Activated CD4-positive, alpha-beta T cell treated with anti-CD3 and anti-CD28 coated beads, Interleukin-2, amount 10 ng/mL, durations not matched to agents 24 days and 14 days (primary cell): Measurements from ENCODE around the gene ADAMTS6. TPM values are rescaled to one million over a fixed set of nuclear protein-coding genes. Genes with fewer than 3 reads are reported as not detected.

ENCODE experiments used
- DNase-seq: peaks from one replicate; pipeline ENCODE4 v3.0.0; 2022
- H3K27ac Mint-ChIP-seq: one replicate; pipeline ENCODE4 v1.8.0; 2022; ENCODE audit warnings: mild to moderate bottlenecking, mixed read lengths
- H3K27me3 Mint-ChIP-seq: one replicate; pipeline ENCODE4 v1.8.0; 2022; ENCODE audit warnings: mixed read lengths
- H3K36me3 Mint-ChIP-seq: one replicate; pipeline ENCODE4 v1.8.0; 2022; ENCODE audit warnings: low read depth, mild to moderate bottlenecking, mixed read lengths
- H3K4me1 Mint-ChIP-seq: one replicate; pipeline ENCODE4 v1.8.0; 2021; ENCODE audit warnings: mixed read lengths
- H3K4me3 Mint-ChIP-seq: one replicate; pipeline ENCODE4 v1.8.0; 2022; ENCODE audit warnings: mild to moderate bottlenecking, moderate library complexity, mixed read lengths
- H3K9me3 Mint-ChIP-seq: one replicate; pipeline ENCODE4 v1.8.0; 2021; ENCODE audit warnings: mixed read lengths
- intact Hi-C: fragments of 100-400 bp; cut with micrococcal nuclease; formaldehyde crosslinking; loops from one replicate; pipeline ENCODE4 v1.15.1; 2023
- total RNA-seq: library from RNA; stranded (reverse); gene quantifications from 2 replicates; pipeline ENCODE4 v1.2.3, GENCODE V29; 2022

Gene ADAMTS6
- total RNA-seq, 1 donor from 2014 or later = 0.89 TPM

DNA sequence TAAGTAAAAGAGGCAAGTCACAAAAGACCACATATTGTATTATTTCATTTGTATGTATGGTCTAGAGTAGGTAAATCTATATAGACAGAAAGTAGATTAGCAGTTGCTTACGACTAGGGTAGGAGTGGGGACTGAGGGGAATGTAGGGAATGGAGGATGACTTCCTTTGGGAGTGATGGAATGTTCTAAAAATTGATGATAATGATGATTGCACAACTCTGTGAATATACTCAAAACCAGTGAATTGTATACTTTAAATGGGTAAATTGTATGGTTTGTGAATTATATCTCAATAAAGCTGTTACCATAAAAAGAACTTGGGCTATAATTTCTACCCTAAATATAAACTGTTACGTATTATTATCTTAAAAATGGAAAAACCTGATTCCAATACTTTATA lies 35.0 kb downstream of the ADAMTS6 start:
- Mint-ChIP-seq H3K4me3 (no peak overlapping the region), H3K27ac (no peak overlapping the region), H3K4me1 (no peaks in the 10 kb centered on the region), H3K9me3 (no peaks in the 10 kb centered on the region), H3K27me3 (peaks cover 2% of the 10 kb centered on the region), H3K36me3 (no peaks in the 10 kb centered on the region)
- DNase-seq = no peak
- intact Hi-C loops = no loop called here

DNA sequence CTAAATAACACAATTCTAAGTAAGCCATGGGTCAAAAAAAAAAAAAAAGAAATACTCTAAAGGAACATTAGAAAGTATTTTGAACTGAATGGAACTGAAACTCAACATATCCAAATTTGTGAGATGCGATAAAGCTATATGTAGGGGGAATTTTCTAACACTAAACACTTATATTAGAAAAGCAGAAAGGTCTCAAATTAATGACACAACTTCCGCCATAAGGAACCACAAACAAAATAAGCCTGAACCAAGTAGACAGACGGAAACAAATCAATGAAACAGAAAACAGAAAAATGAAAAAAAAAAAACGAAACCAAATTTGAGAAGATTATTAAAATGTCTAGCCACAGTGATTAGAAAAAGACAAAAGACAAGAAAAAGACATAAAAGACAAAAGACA lies 39.9 kb downstream of the ADAMTS6 start:
- no peak for DNase-seq
- intact Hi-C loops = no loop called here

DNA sequence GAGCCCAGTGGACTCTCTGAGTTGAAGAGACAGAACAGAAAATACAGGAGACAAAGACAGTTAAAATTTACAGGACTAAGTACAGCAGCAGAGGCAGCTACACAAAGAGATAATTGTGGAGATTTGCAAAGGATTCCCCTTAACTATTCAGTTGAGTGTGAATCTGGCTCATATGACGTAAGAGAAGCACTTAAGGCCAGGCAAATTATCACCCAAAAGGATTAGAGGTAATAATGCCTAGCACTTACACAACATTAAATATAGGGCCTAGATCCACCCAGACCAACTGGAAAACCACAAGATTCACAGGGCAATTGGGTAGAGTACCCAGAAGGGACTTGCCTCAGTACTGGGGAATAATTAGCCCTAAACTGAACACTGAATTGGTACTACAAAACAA lies 41.3 kb downstream of the ADAMTS6 start:
- Mint-ChIP-seq H3K9me3 (no peaks in the 10 kb centered on the region), H3K36me3 (no peaks in the 10 kb centered on the region), H3K4me1 (no peaks in the 10 kb centered on the region), H3K27ac (no peak overlapping the region), H3K4me3 (no peak overlapping the region), H3K27me3 (no peaks in the 10 kb centered on the region)
- intact Hi-C loops = no loop called here
- no peak for DNase-seq

More for the DNA sequence above, 39.9 kb downstream of the ADAMTS6 start:
- Mint-ChIP-seq H3K36me3 (no peaks in the 10 kb centered on the region), H3K4me3 (no peak overlapping the region), H3K27ac (no peak overlapping the region), H3K9me3 (no peaks in the 10 kb centered on the region), H3K4me1 (no peaks in the 10 kb centered on the region), H3K27me3 (peaks cover 2% of the 10 kb centered on the region)

DNA sequence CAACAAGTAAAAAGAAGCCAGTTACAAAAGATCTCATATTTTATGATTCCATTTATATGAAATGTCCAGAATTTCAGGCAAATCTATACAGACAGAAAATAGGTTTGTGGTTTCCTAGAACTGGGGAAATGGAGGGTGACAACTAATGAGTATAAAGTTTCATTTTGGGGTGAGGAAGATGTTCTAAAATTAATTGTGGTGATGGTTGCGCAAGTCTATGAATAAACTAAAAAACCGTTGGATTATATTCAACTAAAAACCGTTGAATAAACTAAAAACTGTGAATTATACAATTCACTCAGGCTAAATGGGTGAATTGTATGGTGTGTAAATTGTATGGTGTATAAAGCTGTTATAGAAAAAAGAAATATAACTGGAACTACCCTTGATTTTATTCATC lies 47.6 kb downstream of the ADAMTS6 start:
- H3K27me3 Mint-ChIP-seq = peaks cover 5% of the 10 kb centered on the region
- no peaks in the 10 kb centered on the region for H3K9me3 Mint-ChIP-seq
- H3K27ac Mint-ChIP-seq = no peak overlapping the region
- intact Hi-C loops = no loop called here
- no peak overlapping the region for H3K4me3 Mint-ChIP-seq
- H3K4me1 Mint-ChIP-seq = no peaks in the 10 kb centered on the region
- no peak for DNase-seq
- H3K36me3 Mint-ChIP-seq = no peaks in the 10 kb centered on the region

- Mint-ChIP-seq H3K27ac (no peak overlapping the region), H3K36me3 (no peaks in the 10 kb centered on the region), H3K4me3 (no peak overlapping the region), H3K4me1 (no peaks in the 10 kb centered on the region), H3K9me3 (no peaks in the 10 kb centered on the region), H3K27me3 (no peaks in the 10 kb centered on the region)
- intact Hi-C loops = no loop called here
- no peak for DNase-seq
These were observed 55.1 kb downstream of the ADAMTS6 start for GRCh38 chr5:65426656-65427055.

- Mint-ChIP-seq H3K9me3 (peaks cover 4% of the 10 kb centered on the region), H3K4me3 (no peak overlapping the region), H3K4me1 (no peaks in the 10 kb centered on the region), H3K27me3 (no peaks in the 10 kb centered on the region), H3K27ac (no peak overlapping the region), H3K36me3 (no peaks in the 10 kb centered on the region)
- intact Hi-C loops = no loop called here
- DNase-seq = no peak
These were observed 58.1 kb downstream of the ADAMTS6 start for GRCh38 chr5:65423623-65424022.

DNA sequence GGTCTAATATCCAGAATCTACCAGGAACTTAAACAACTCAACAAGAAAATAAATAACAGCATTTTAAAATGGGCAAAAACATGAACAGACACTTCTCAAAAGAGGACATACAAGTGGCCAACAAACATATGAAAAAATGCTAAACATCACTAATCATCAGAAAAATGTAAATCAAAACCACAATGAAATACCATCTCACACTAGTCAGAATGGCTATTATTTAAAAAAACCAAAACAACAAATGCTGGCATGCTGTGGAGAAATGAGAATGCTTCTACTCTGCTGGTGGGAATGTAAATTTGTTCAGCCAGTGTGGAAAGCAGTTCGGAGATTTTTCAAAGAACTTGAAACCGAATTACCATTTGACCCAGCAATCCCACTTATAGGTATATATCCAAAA lies 63.1 kb downstream of the ADAMTS6 start:
- DNase-seq = no peak
- H3K27me3 Mint-ChIP-seq = no peaks in the 10 kb centered on the region
- intact Hi-C loops = no loop called here
- H3K27ac Mint-ChIP-seq = no peak overlapping the region
- H3K9me3 Mint-ChIP-seq = peaks cover 9% of the 10 kb centered on the region
- H3K4me1 Mint-ChIP-seq = no peaks in the 10 kb centered on the region
- H3K4me3 Mint-ChIP-seq = no peak overlapping the region
- H3K36me3 Mint-ChIP-seq = no peaks in the 10 kb centered on the region

GRCh38 chr5:65413822-65414221 lies 67.9 kb downstream of the ADAMTS6 start:
- H3K4me3 Mint-ChIP-seq = no peak overlapping the region
- no peak overlapping the region for H3K27ac Mint-ChIP-seq
- H3K4me1 Mint-ChIP-seq = no peaks in the 10 kb centered on the region
- peaks cover 6% of the 10 kb centered on the region for H3K9me3 Mint-ChIP-seq
- no peaks in the 10 kb centered on the region for H3K36me3 Mint-ChIP-seq
- no peak for DNase-seq
- intact Hi-C loops = no loop called here
- H3K27me3 Mint-ChIP-seq = no peaks in the 10 kb centered on the region

DNA sequence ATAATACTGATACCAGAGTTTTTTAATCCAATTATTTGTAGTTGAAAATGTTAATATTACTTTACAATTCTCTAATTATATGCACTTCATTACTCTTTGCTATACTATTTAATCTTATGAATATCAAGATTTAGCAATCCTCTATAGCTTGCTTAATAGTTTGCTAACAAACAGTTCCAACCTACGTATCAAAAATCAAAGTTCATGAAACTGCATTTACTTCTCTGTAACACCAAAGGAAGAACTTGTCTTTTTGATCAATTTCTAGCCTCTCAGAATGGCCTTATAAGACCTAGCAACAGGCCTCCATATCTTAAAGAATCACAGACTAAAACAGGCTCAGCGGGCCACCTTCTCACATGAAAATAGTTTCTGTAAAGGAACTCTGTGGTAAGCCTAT lies 68.9 kb downstream of the ADAMTS6 start:
- Mint-ChIP-seq H3K27me3 (no peaks in the 10 kb centered on the region), H3K27ac (no peak overlapping the region), H3K4me1 (no peaks in the 10 kb centered on the region), H3K9me3 (peaks cover 6% of the 10 kb centered on the region), H3K4me3 (no peak overlapping the region), H3K36me3 (no peaks in the 10 kb centered on the region)
- intact Hi-C loops = no loop called here
- no peak for DNase-seq

DNA sequence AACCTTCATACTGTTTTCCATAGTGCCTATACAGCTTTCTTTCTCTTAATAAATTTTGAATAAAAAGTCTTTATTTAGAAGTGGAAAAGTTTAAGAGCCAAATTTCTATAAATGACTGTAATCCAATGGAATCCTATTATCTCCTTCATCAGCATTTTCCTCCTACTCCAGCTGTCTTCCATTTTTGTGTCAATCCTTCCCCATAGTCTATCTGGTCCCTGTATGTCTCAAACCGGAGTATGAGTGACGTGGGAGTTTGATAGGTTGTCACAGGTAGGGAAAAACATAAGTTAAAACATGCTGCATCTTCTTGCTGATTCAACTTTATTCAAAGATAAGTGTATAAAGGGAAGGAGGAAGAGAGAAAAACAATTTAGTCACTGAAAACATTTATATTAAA lies 70.4 kb downstream of the ADAMTS6 start:
- no peak for DNase-seq
- intact Hi-C loops = no loop called here
- Mint-ChIP-seq H3K4me3 (no peak overlapping the region), H3K36me3 (no peaks in the 10 kb centered on the region), H3K9me3 (no peaks in the 10 kb centered on the region), H3K4me1 (no peaks in the 10 kb centered on the region), H3K27ac (no peak overlapping the region), H3K27me3 (no peaks in the 10 kb centered on the region)

DNA sequence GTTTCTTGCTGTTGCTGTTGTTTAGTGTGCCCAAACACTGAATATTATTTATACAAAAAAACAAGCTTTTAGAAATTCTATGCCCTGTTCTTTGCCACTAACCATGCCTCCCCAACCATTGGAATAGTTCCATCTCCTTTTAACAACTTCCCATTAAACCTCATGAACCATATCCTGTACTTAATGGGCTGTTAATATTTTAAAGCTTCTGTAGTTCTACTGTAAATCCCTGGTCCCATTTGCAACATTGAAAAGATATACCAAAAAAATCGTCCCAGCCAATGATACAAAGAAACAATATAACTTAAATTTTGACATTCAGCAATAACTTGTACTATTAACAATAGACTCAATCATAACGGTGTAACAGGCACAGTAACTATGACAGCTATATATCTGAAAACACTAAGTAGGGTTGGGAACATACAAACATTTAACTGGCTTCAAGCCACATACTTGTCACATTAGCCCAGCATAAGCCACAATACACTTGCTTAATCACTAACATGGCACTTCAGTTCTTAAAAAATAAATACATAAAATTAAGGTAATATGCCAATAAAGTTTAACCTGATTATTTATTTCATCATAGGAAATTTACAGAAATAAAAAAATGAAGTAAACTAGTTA lies 86.1 kb downstream of the ADAMTS6 start:
- Mint-ChIP-seq H3K27me3 (no peaks in the 10 kb centered on the region), H3K27ac (no peak overlapping the region), H3K36me3 (no peaks in the 10 kb centered on the region), H3K4me3 (no peak overlapping the region), H3K4me1 (no peaks in the 10 kb centered on the region), H3K9me3 (no peaks in the 10 kb centered on the region)
- no peak for DNase-seq
- intact Hi-C loops = loop anchor here (10.0 kb wide), 1 partner anchor 591 kb away; no protein-coding TSS in a partner anchor

DNA sequence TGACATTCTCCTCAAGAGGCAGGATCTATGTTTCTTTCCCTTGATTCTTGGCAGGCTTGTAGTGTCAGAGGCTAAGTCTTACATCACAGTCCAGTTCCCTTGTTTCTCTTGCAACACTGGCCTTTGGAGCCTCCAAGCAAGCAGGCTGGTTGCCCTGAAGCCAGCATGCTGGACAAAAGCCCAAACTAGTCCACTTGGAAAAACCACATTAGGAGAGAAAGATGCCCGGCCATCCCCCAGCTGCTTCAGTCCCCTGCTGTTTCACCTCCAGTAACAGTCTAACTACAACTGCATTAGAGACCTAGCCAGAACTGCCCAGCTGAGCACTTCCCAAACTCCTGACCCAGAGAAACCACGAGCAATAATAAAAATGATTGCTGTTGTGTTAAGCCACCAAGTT lies 87.6 kb downstream of the ADAMTS6 start:
- no peaks in the 10 kb centered on the region for H3K9me3 Mint-ChIP-seq
- DNase-seq = no peak
- H3K36me3 Mint-ChIP-seq = no peaks in the 10 kb centered on the region
- no peak overlapping the region for H3K27ac Mint-ChIP-seq
- no peak overlapping the region for H3K4me3 Mint-ChIP-seq
- no peaks in the 10 kb centered on the region for H3K4me1 Mint-ChIP-seq
- H3K27me3 Mint-ChIP-seq = no peaks in the 10 kb centered on the region
- intact Hi-C loops = loop anchor here (10.0 kb wide), 1 partner anchor 589 kb away; no protein-coding TSS in a partner anchor

GRCh38 chr5:65391591-65391990 lies 90.1 kb downstream of the ADAMTS6 start:
- Mint-ChIP-seq H3K27me3 (no peaks in the 10 kb centered on the region), H3K9me3 (no peaks in the 10 kb centered on the region), H3K36me3 (no peaks in the 10 kb centered on the region), H3K4me3 (no peak overlapping the region), H3K4me1 (no peaks in the 10 kb centered on the region), H3K27ac (no peak overlapping the region)
- intact Hi-C loops = loop anchor here (10.0 kb wide), 1 partner anchor 587 kb away; no protein-coding TSS in a partner anchor
- no peak for DNase-seq

- H3K27me3 Mint-ChIP-seq = no peaks in the 10 kb centered on the region
- H3K4me1 Mint-ChIP-seq = no peaks in the 10 kb centered on the region
- no peak for DNase-seq
- H3K9me3 Mint-ChIP-seq = no peaks in the 10 kb centered on the region
- no peak overlapping the region for H3K4me3 Mint-ChIP-seq
- no peak overlapping the region for H3K27ac Mint-ChIP-seq
- no peaks in the 10 kb centered on the region for H3K36me3 Mint-ChIP-seq
- intact Hi-C loops = loop anchor here (10.0 kb wide), 1 partner anchor 585 kb away; no protein-coding TSS in a partner anchor
These were observed 91.5 kb downstream of the ADAMTS6 start for GRCh38 chr5:65390208-65390607.

DNA sequence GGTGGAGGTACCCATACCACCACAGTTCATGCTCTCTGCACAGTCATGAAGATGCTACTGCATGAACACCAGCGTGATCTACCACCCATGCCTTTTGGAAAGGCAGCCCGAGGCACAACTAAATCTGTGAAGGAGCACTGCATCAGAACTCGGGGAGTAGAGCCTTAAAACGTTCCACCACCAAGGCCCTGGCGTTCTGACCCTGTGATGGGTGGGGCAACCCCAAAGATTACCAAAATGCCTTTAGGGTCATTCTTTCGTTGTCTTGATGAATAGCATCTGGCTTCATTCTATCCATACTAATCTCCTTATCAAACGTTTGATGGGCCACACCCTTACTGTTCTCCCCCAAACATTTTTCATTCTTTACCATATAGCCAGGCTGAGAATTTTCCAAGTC lies 97.9 kb downstream of the ADAMTS6 start:
- no peak for DNase-seq
- H3K36me3 Mint-ChIP-seq = no peaks in the 10 kb centered on the region
- no peaks in the 10 kb centered on the region for H3K9me3 Mint-ChIP-seq
- no peak overlapping the region for H3K4me3 Mint-ChIP-seq
- intact Hi-C loops = no loop called here
- no peaks in the 10 kb centered on the region for H3K27me3 Mint-ChIP-seq
- H3K27ac Mint-ChIP-seq = no peak overlapping the region
- H3K4me1 Mint-ChIP-seq = no peaks in the 10 kb centered on the region
